Endothelial cell of umbilical vein (primary cell): Measurements from ENCODE around the gene VDR. TPM values are rescaled to one million over a fixed set of nuclear protein-coding genes. Genes with fewer than 3 reads are reported as not detected.

Experiments
- BruUV-seq: library from RNA; stranded (reverse); fragments of 400-500 nt; replicated peaks from 2 replicates; lab custom pipeline; 2021; lab: Mats Ljungman, UMichigan
- CTCF ChIA-PET: fragments of 300-600, 350-600 bp; sonication (Branson Sonifier 250); formaldehyde crosslinking; loops from one replicate; lab custom pipeline; 2021; ENCODE audit warnings: antibody characterized with exemption, inconsistent platforms; lab: Charles Lee
- POLR2A ChIA-PET: fragments of 300-600, 350-600 bp; sonication (Branson Sonifier 250); formaldehyde crosslinking; loops from one replicate; lab custom pipeline; 2021; ENCODE audit warnings: antibody characterized with exemption, inconsistent platforms; lab: Charles Lee
- DNase-seq: peaks from one replicate; pipeline ENCODE4 v3.0.0-alpha.2; 2011; ENCODE audit warnings: low read depth, low spot score
- FAIRE-seq: peaks from 2 replicates; lab custom pipeline; 2011; peaks lifted over from hg19 to GRCh38; lab: Jason Lieb, UNC
- H2AFZ ChIP-seq: 2 replicates; pipeline ENCODE4 v1.6.0; 2012; ENCODE audit warnings: low read depth, low read length, control low read depth, inconsistent platforms
- H3K27ac ChIP-seq: 2 replicates; pipeline ENCODE4 v1.5.1; 2011; ENCODE audit warnings: low read depth, mild to moderate bottlenecking, control low read depth, low read length, moderate library complexity; ENCODE audit not compliant: insufficient read depth
- H3K27me3 ChIP-seq, 2 experiments: 2 replicates each; pipeline versions ENCODE4 v1.6.0 to v1.6.1; 2011; ENCODE audit warnings: low read length in 2 of 2, mixed read lengths in 1 of 2; ENCODE audit not compliant: control insufficient read depth in 2 of 2, insufficient read depth in 2 of 2
- H3K36me3 ChIP-seq, 2 experiments: 2 replicates in 1 of 2; 3 replicates in 1 of 2; pipeline ENCODE4 v1.5.1; 2011; ENCODE audit warnings: low read length in 2 of 2, mild to moderate bottlenecking in 1 of 2, moderate library complexity in 1 of 2; ENCODE audit not compliant: control insufficient read depth in 2 of 2, insufficient read depth in 2 of 2; ENCODE audit errors: extremely low read depth in 1 of 2
- H3K4me1 ChIP-seq: 3 replicates; pipeline ENCODE4 v1.5.1; 2011; ENCODE audit warnings: mild to moderate bottlenecking, low read length; ENCODE audit not compliant: control insufficient read depth, insufficient read depth; ENCODE audit errors: extremely low read depth
- H3K4me2 ChIP-seq: 2 replicates; pipeline ENCODE4 v1.6.1; 2011; ENCODE audit warnings: low read length, control low read depth, mixed read lengths; ENCODE audit not compliant: insufficient read depth
- H3K4me3 ChIP-seq, 3 experiments: fragments of 200-600 bp in 1 of 3; sonication (generic), shearing (Covaris generic) in 1 of 3; replicated peaks in 1 of 3; 2 replicates each; pipeline ENCODE4 v1.5.1; 2011 to 2016; ENCODE audit warnings: control low read depth in 3 of 3, low read length in 3 of 3, mild to moderate bottlenecking in 2 of 3, inconsistent platforms in 1 of 3, low read depth in 1 of 3, moderate library complexity in 1 of 3; ENCODE audit not compliant: insufficient read depth in 1 of 3
- H3K79me2 ChIP-seq: 2 replicates; pipeline ENCODE4 v1.6.0; 2012; ENCODE audit warnings: low read length, inconsistent platforms; ENCODE audit not compliant: control insufficient read depth, insufficient read depth
- H3K9ac ChIP-seq: replicated peaks from 2 replicates; pipeline ENCODE3; 2011; ENCODE audit warnings: low read length, control low read depth; ENCODE audit not compliant: insufficient read depth; ENCODE audit errors: extremely low read depth
- H3K9me1 ChIP-seq: replicated peaks from 3 replicates; pipeline ENCODE4 v1.6.0; 2011; ENCODE audit warnings: mild to moderate bottlenecking, low read length; ENCODE audit not compliant: control insufficient read depth, insufficient read depth; ENCODE audit errors: extremely low read depth
- H3K9me3 ChIP-seq: replicated peaks from 2 replicates; pipeline ENCODE4 v1.5.1; 2012; ENCODE audit warnings: low read length, inconsistent platforms; ENCODE audit not compliant: control insufficient read depth, insufficient read depth
- H4K20me1 ChIP-seq: replicated peaks from 2 replicates; pipeline ENCODE3; 2011; ENCODE audit warnings: mild to moderate bottlenecking, low read length; ENCODE audit not compliant: control insufficient read depth, insufficient read depth; ENCODE audit errors: extremely low read depth
- CTCF ChIP-seq, 2 donors: IDR thresholded peaks; 1 replicate in 1 of 2; 2 replicates in 1 of 2; pipeline ENCODE4 v1.5.1; 2011; ENCODE audit warnings: low read length in 2 of 2, mild to moderate bottlenecking in 2 of 2, moderate library complexity in 2 of 2, control low read depth in 1 of 2, inconsistent platforms in 1 of 2, low read depth in 1 of 2; ENCODE audit not compliant: insufficient read depth in 1 of 2; ENCODE audit errors: extremely low read depth in 1 of 2
- EZH2 ChIP-seq: IDR thresholded peaks from 2 replicates; pipeline ENCODE4 v1.6.1; 2012; ENCODE audit warnings: borderline replicate concordance, low read depth, mild to moderate bottlenecking, moderate library complexity, low read length, inconsistent platforms; ENCODE audit not compliant: severe bottlenecking
- FOS ChIP-seq: IDR thresholded peaks from 2 replicates; pipeline ENCODE4 v1.6.1; 2011; ENCODE audit warnings: mild to moderate bottlenecking, low read length, moderate library complexity, borderline replicate concordance; ENCODE audit not compliant: insufficient read depth
- GATA2 ChIP-seq: IDR thresholded peaks from 2 replicates; pipeline ENCODE4 v1.7.0; 2011; ENCODE audit warnings: low read depth, mild to moderate bottlenecking, moderate library complexity, mixed read lengths, low read length; ENCODE audit not compliant: insufficient read length, insufficient read depth
- JUN ChIP-seq: IDR thresholded peaks from 2 replicates; pipeline ENCODE4 v1.6.1; 2011; ENCODE audit warnings: borderline replicate concordance, low read depth; ENCODE audit not compliant: insufficient read length, insufficient read depth
- MAX ChIP-seq: IDR thresholded peaks from 2 replicates; pipeline ENCODE4 v1.6.1; 2011; ENCODE audit not compliant: insufficient read depth, insufficient read length
- MYC ChIP-seq: IDR thresholded peaks from one replicate; pipeline ENCODE4 v1.6.1; 2011; ENCODE audit warnings: mild to moderate bottlenecking, low read depth, low read length
- POLR2A ChIP-seq: IDR thresholded peaks from 2 replicates; pipeline ENCODE4 v1.6.1; 2012; ENCODE audit warnings: low read depth, mild to moderate bottlenecking, control low read depth, low read length
- POLR2AphosphoS5 ChIP-seq: IDR thresholded peaks from 2 replicates; pipeline ENCODE4 v1.6.1; 2012; ENCODE audit warnings: low read depth, mild to moderate bottlenecking, control low read depth, low read length, moderate library complexity; ENCODE audit not compliant: insufficient read depth
- dilution Hi-C: fragments of 300-500 bp; cut with MboI; formaldehyde crosslinking; loops from one replicate; pipeline ENCODE4 v1.15.0; 2019; ENCODE audit warnings: low sequenced_read_pairs; ENCODE audit not compliant: extremely low pct_ligation_motif_present
- intact Hi-C: fragments of 100-400 bp; cut with micrococcal nuclease; formaldehyde crosslinking; loops from one replicate; pipeline ENCODE4 v1.10.0; 2022
- polyA plus RNA-seq, 4 experiments: library from polyadenylated mRNA; depleted of rRNA in 3 of 4; stranded (reverse) in 3 of 4; unstranded in 1 of 4; fragments of >200 nt; gene quantifications; 2 replicates each; pipeline versions ENCODE4 v1.2.1 to v1.2.3, GENCODE V29; 2011 to 2012; ENCODE audit warnings: missing spikeins in 1 of 4
- total RNA-seq: library from RNA; stranded (reverse); gene quantifications from 2 replicates; pipeline ENCODE4 v1.2.3, GENCODE V29; 2021

VDR gene
- total and polyA plus RNA-seq, 2 donors (not counting 3 experiments of a cell fraction or from before 2014, with no cell fraction given), result 0.73 to 0.91 TPM

- Histone ChIP-seq H3K27ac (peak overlapping the region; percentile 93), H3K36me3 (no peaks in the 10 kb centered on the region), H3K4me1 (peaks cover 44% of the 10 kb centered on the region), H3K27me3 (no peaks in the 10 kb centered on the region), H2AFZ (peak overlapping the region; percentile 4), H3K9ac (peak overlapping the region; percentile 92), H3K79me2 (peaks cover 38% of the 10 kb centered on the region), H3K4me3 (peak overlapping the region in 2 of 3 experiments; percentile 36 to 85), H3K9me3 (no peaks in the 10 kb centered on the region), H4K20me1 (no peaks in the 10 kb centered on the region), H3K9me1 (no peaks in the 10 kb centered on the region), H3K4me2 (peak overlapping the region; percentile 62)
- BruUV-seq, result no TSS peak
- POLR2A ChIA-PET, result interaction anchor here (0.7 to 1.8 kb wide), 7 partner anchors 8 to 63 kb away, joined by 3 to 8 read pairs (median 4); no protein-coding TSS in a partner anchor
- CTCF ChIA-PET, result interaction anchor here (0.9 to 7.8 kb wide), 5 partner anchors 9 to 39 kb away, joined by 3 to 246 read pairs (median 8); no protein-coding TSS in a partner anchor
- dilution Hi-C loops, result no loop called here
- TF ChIP-seq FOS, result peak; percentile 93
- TF ChIP-seq MYC, result no peak
- no peak for TF ChIP-seq MAX
- TF ChIP-seq JUN, result peak; percentile 69
- no peak for TF ChIP-seq EZH2
- TF ChIP-seq CTCF (IDR thresholded peaks at IDR 0.05; ENCODE audit: extremely low read depth in 1 of 2, insufficient read depth in 1 of 2, low read depth in 1 of 2, low read length in 2 of 2), result no peak
- peak; percentile 81 for TF ChIP-seq POLR2AphosphoS5
- no peak for TF ChIP-seq GATA2
- peak; percentile 33 for TF ChIP-seq POLR2A
- intact Hi-C loops, result loop anchor here (1.0 kb wide), 3 partner anchors 8 to 17 kb away; no protein-coding TSS in a partner anchor
- DNase-seq (peak; percentile 91), FAIRE-seq (peak; percentile 95)
Observed at GRCh38 chr12:47820631-47821345, 84.0 kb downstream of the VDR start.
